ENCODE data around the gene AMOTL1. TPM values are rescaled to one million over a fixed set of nuclear protein-coding genes. Genes with fewer than 3 reads are reported as not detected.

The AMOTL1 gene
- total and polyA plus RNA-seq, 2 donors (not counting 3 experiments of a cell fraction or from before 2014, with no cell fraction given): 12.5 to 37.8 TPM

GRCh38 chr11:94861306-94861845 lies 93.2 kb downstream of the AMOTL1 start:
- intact Hi-C loops (cut with micrococcal nuclease): no loop called here
- no peak for TF ChIP-seq GATA2 (IDR thresholded peaks at IDR 0.05; ENCODE audit: insufficient read depth, insufficient read length, low read depth, low read length)
- TF ChIP-seq FOS (IDR thresholded peaks at IDR 0.05; ENCODE audit: borderline replicate concordance, insufficient read depth, low read length): no peak
- TF ChIP-seq POLR2A (IDR thresholded peaks at IDR 0.05; ENCODE audit: low read depth, low read length): no peak
- TF ChIP-seq MAX (IDR thresholded peaks at IDR 0.05; ENCODE audit: insufficient read depth, insufficient read length): no peak
- no peak for TF ChIP-seq MYC (IDR thresholded peaks at IDR 0.05; ENCODE audit: low read depth, low read length)
- no peak for TF ChIP-seq CTCF (IDR thresholded peaks at IDR 0.05; ENCODE audit: extremely low read depth in 1 of 2, insufficient read depth in 1 of 2, low read depth in 1 of 2, low read length in 2 of 2)
- TF ChIP-seq EZH2 (IDR thresholded peaks at IDR 0.05; ENCODE audit: borderline replicate concordance, low read depth, low read length, severe bottlenecking): no peak
- TF ChIP-seq POLR2AphosphoS5 (IDR thresholded peaks at IDR 0.05; ENCODE audit: insufficient read depth, low read depth, low read length): no peak
- TF ChIP-seq JUN (IDR thresholded peaks at IDR 0.05; ENCODE audit: borderline replicate concordance, insufficient read depth, insufficient read length, low read depth): no peak
- POLR2A ChIA-PET: no interaction called here
- Histone ChIP-seq H3K27ac (ENCODE audit: insufficient read depth, low read depth, low read length) (no peak overlapping the region), H3K4me2 (ENCODE audit: insufficient read depth, low read length) (no peak overlapping the region), H3K4me3 (replicated peaks in 1 of 3; ENCODE audit: insufficient read depth in 1 of 3, low read depth in 1 of 3, low read length in 3 of 3) (no peak overlapping the region), H3K9ac (replicated peaks; ENCODE audit: extremely low read depth, insufficient read depth, low read length) (no peak overlapping the region), H3K79me2 (ENCODE audit: control insufficient read depth, insufficient read depth, low read length) (no peaks in the 10 kb centered on the region), H3K4me1 (ENCODE audit: control insufficient read depth, extremely low read depth, insufficient read depth, low read length) (no peaks in the 10 kb centered on the region), H3K9me1 (replicated peaks; ENCODE audit: control insufficient read depth, extremely low read depth, insufficient read depth, low read length) (no peaks in the 10 kb centered on the region), H3K36me3 (ENCODE audit: control insufficient read depth in 2 of 2, extremely low read depth in 1 of 2, insufficient read depth in 2 of 2, low read length in 2 of 2) (peaks cover 9 to 21% of the 10 kb centered on the region in 2 experiments), H3K27me3 (ENCODE audit: control insufficient read depth in 2 of 2, insufficient read depth in 2 of 2, low read length in 2 of 2) (no peaks in the 10 kb centered on the region), H4K20me1 (replicated peaks; ENCODE audit: control insufficient read depth, extremely low read depth, insufficient read depth, low read length) (no peaks in the 10 kb centered on the region), H2AFZ (ENCODE audit: low read depth, low read length) (no peak overlapping the region), H3K9me3 (replicated peaks; ENCODE audit: control insufficient read depth, insufficient read depth, low read length) (no peaks in the 10 kb centered on the region)
- FAIRE-seq (no peak), DNase-seq (ENCODE audit: low read depth, low spot score) (no peak)
- CTCF ChIA-PET: no interaction called here
- BruUV-seq (replicated peaks): no TSS peak
- dilution Hi-C loops (cut with MboI; ENCODE audit: extremely low pct_ligation_motif_present, low sequenced_read_pairs): no loop called here

Measured in endothelial cell of umbilical vein (primary cell).